Fibroblast of skin of right biceps (primary cell): ENCODE results near the gene NDUFA7.
"Not testable (repeated sequence)": the region's sequence is repeated elsewhere in the genome, so short reads cannot be mapped to it uniquely, and the experiment has no call there.

ENCODE experiments used
- DNase-seq: peaks from one replicate; pipeline ENCODE4 v3.0.0-alpha.2; 2013

The NDUFA7 gene

DNA sequence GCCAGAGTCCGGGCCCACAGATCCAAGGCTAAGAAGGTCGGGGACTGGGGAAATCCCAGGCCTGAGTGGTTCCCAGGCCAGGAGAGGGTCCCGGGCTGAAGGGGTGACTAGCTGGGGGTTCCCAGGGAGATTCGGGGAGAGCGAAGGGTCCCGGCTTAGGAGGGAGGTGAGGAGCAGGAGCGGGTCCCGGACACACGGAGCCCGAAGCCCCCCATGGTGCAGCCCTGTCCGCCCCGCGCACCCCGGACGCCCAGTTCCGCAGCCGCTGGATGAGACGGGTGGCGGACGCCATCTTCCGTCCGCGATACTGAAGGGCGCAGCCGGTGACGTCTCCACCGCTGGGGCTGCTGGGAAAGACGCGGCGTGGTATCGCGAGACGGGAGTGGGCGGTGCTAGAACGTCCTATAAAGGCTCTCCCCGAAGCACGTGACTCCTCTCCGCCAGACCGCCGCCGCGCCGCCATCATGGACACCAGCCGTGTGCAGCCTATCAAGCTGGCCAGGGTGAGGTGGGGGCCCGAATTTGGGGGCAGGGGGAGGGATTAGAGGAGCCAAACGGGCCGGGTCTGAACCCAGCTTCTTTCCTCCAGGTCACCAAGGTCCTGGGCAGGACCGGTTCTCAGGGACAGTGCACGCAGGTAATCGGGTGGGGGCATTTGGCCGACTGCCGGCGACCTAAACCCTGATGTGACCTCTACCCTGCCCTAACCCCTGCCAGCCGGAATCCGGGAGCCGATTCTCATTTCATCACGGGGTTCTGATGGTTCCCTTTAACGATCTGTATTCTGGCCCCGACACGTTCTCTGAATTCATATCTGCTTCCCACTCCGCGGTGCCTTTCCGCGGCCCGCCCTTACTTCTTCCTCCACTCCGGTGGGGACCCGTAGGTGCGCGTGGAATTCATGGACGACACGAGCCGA, at the start of gene NDUFA7, which contains the start of gene RPS28:
Gene NDUFA7 (minus strand): TSS at position 309 of the 919 bp plus-strand sequence. CDS start 17 bp downstream, at position 292.
Gene RPS28 (plus strand): TSS at position 430 of the 919 bp plus-strand sequence. CDS start 35 bp downstream, at position 465.
- DNase-seq, result peak; percentile 95

DNA sequence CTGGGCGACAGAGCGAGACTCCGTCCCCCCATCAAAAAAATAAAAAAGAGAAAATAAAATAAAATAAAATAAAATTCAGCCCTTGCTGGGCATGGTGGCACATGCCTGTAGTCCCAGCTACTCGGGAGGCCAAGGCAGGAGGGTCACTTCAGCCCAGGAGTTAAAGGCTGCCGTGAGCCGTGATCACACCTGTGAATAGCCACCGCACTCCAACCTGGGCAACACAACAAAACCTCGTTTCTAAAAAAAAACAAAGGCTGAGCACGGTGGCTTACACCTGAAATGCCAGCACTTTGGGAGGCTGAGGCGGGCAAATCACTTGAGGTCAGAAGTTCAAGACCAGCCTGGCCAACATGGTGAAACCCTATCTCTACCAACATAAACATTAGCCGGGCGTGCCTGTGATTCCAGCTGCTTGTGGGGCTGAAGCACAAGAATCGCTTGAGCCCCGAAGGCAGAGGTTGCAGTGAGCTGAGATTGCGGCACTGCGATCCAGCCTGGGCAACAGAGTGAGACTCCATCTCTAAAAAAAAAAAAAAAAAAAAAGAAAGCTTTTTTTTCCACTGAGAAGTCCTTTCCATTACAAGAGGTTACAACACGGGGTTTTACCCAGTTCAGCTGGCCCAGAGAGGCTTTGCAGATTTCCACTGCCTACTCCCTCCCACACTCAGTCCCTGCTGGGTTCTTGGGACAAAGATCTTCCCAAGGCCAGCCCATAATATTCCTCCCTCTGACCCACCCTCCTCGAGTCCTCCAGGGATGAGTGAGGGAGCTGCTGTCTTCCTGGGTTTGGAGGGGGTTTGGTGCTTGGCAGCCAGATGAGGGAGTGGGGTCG, 49.2 kb upstream of the NDUFA7 start:
- no peak for DNase-seq

DNA sequence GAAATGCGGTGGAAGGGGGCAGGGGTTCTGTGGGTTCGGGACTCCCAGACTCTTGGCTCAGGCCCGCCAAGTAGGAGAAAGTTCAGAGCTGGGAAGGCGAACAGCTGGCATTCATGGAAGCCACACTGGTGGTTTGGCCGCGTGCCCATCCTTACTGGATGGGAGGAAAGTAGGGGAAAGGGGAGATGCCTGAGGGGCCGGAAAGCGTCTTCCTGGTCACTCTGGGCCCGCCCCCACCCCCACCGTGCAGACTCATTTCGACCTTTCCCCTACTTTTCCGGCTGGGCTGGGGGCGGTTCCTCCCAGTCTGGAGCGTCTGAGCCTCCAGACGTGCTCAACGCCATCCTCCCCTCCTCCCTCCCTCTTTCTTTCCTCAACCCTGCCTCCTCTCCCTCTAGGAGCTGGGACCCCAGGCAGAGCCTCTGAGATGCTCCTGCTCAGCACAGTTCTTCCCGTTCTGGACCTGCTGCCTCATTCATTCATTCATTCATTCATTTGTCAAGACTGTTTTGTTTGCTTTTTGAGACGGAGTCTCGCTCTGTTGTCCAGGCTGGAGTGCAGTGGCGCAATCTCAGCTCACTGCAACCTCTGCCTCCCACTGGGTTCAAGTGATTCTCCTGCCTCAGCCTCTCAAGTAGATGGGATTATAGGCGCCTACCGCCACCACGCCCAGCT, 46.3 kb upstream of the NDUFA7 start:
- peak; percentile 98 for DNase-seq

DNA sequence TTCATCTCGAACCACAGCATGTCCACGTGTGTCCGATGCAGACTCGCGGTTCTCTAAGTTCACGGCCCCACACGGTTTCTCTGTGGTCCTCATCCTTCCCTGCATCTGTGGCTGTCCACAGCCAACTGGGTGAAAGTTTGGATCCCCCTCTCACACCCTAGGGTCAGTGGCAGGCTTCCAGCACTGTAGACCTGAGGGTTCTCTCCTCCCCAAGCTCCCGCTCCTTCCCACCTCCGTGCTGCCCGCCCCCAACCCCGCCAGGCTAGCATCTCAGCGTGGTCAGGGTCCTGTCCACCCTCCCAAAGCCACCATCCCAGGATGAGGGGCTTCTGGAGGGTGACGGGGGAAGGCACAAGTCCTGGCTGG, 45.8 kb upstream of the NDUFA7 start:
- no peak for DNase-seq

DNA sequence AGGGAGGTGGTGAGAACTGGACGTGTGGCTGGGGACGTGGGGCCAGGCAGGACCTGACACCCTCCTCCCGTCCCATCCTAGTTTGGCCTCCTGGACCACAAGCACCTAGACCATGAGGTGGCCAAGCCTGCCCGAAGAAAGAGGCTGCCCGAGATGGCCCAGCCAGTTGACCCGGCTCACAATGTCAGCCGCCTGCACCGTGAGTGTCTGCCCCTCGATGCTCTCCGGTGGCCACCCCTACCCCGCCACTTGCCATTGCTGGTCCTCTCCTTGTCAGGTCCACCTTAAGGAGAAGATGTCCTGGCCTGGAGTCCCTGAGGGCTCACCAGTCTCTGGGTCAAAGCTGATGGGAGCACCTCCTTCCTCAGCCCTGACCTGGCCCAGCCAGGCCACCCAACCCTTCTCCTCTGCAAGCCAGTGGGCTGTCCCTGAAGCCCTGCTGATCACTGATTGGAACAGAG, 45.0 kb upstream of the NDUFA7 start:
- DNase-seq, result no peak

DNA sequence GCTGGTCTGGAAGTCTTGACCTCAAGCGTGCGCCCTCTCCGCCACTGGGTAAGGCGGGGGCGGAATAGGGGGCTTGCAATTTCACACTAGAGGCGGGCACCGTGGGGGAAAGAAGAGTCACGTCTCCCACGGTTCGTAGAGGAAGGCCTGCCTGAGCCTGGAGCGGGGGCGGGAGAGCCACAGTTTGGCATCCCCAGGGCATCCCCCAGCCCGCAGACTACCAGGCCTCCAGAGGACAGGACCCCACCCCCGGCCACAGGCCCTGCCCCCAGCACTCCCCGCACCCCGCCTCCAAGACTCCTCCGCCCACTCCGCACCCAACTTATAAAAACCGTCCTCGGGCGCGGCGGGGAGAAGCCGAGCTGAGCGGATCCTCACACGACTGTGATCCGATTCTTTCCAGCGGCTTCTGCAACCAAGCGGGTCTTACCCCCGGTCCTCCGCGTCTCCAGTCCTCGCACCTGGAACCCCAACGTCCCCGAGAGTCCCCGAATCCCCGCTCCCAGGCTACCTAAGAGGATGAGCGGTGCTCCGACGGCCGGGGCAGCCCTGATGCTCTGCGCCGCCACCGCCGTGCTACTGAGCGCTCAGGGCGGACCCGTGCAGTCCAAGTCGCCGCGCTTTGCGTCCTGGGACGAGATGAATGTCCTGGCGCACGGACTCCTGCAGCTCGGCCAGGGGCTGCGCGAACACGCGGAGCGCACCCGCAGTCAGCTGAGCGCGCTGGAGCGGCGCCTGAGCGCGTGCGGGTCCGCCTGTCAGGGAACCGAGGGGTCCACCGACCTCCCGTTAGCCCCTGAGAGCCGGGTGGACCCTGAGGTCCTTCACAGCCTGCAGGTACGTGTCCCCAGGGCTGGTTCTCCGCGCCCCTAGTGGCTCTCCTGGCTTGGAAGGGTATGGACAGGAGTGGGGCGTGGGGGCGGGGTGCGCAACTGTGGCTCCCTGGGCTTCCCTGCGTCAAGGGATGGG, 42.9 kb upstream of the NDUFA7 start, which contains the start of gene ANGPTL4:
Gene ANGPTL4 (plus strand): TSS at position 353 of the 969 bp plus-strand sequence. CDS start 167 bp downstream, at position 520.
- DNase-seq, result peak; percentile 65

DNA sequence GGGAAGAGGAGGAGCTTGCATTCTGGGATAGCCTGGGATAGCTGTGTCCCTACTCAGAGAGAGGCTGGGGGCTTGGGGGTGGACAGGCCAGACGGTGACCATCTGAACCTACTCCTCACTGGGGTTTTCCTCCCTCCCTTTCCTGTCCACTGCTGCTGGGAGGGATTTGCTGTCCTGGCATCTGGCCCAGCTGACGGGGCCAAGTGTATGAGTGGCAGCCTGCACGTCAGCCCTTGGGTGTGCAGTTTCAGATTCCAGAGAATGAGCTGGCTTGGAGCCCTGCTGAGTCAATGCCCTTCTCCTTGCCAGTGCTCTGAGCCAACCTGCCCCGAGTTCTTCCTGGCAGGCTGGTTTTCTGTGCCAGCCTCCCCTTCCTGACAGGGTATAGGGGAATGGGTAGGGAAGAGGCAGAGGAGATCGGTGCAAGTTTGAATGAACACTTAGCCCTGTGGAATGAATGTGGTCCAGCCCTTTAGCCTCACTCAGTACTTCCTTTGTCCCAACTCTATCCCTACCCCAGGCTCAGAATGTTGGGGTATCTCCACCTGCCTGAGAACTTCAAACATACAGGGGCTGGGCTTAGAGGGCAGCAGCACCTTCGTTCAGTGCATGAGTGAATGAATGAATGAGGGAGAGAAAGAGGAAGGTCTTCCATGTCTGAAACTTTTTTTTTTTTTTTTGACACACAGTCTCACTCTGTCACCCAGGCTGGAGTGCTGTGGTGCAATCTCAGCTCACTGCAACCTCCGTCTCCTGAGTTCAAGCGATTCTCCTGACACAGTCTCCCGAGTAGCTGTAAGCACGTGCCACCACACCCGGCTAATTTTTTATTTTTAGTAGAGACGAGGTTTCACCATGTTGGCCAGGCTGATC, 41.0 kb upstream of the NDUFA7 start:
- DNase-seq, result peak; percentile 97

DNA sequence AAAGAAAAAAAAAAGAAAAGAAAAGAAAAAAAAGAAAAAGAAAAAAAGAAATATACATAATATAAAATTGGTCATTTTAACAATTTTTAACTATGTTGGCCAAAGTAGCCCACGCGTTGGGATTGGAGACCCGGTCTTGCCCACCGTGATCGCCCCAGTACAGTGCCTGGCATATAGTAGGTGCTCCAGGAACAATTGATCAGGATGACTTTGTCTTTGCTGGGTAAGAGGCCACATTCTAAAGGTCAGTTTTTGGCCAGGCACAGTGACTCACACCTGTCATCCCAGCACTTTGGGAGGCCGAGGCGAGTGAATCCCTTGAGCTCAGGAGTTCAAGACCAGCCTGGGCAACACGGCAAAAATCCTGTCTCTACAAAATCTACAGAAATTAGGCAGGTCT, 39.0 kb upstream of the NDUFA7 start:
- no peak for DNase-seq

DNA sequence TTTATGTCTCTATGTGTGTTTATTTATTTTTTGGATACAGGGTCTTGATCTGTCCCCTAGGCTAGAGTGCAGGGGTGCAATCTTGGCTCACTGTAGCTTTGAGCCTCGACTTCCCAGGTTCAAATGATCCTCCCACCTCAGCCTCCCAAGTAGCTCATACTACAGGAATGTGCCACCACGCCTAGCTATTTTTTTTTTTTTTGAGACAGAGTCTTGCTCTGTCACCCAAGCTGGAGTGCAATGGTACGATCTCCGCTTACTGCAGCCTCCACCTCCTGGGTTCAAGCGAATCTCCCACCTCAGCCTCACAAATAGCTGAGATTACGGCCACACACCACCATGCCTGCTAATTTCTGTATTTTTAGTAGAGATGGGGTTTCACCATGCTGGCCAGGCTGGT, 37.8 kb upstream of the NDUFA7 start:
- DNase-seq, result no peak

DNA sequence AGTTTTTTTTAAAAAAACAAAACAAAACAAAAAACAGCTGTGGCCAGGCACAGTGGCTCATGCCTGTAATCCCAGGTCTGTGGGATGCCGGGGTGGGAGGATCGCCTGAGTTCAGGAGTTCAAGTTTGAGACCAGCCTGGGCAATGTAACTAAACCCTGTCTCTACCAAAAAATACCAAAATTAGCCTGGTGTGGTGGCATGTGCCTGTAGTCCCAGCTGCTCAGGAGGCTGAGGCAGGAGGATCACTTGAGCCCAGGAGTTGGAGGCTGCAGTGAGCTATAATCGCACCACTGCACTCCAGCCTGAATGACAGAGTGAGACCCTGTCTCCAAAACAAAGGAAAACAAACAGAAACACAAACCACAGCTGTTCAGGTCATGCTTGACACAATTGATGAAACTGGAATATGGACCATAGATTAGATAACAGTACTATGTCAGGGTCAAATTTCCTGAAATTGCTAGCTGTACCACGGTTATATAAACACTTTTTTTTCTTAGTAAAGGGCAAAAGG, 35.9 kb upstream of the NDUFA7 start:
- no peak for DNase-seq

DNA sequence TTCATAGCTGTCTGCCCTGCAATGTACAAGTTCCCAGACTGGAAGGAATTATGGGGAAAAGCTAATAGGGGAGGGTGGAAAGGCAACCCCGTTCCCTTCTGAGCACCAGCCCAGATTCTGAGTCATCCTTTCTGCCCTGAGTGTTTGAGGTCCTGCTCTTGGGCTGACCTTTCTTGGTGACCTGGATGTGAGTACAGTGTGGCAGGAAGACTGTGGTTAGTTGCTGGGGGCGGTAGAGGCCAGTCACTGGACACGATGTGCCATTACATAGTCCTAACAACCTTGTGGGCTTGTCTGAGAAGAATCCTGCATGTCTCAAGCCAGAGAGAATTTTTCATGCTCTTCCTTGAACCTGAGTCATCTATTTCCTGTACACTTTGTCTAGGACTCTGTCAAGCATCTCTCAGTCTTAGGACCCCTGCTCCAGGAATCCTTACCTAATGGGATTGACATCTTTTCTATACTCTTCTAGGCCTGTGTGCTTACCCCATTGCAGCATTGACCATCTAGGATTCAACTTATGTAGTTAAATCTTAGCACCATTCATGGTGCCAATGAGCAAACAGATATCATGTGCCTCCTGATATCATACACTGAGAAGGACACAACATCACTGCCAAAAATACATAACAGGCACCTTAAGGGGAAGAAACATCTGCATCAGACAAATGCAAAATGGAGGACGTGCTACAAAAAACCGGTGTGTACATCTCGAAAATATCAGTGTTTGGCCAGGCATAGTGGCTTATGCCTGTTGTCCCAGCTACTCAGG, 34.6 kb upstream of the NDUFA7 start:
- DNase-seq, result peak; percentile 89

DNA sequence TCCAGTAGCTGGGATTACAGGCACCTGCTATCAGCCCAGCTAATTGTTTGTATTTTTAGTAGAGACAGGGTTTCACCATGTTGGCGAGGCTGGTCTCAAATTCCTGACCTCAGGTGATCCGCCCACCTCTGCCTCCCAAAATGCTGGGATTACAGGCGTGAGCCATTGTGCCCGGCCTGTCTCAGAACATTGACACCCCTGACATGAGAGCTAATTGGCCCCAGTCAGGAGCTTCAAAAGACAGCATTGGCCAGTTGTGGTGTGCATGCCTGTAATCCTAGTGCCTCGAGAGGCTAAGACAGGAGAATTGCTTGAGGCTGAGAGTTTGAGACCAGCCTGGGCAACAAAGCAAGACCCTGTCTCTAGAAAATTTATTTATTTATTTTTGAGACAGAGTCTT, 31.7 kb upstream of the NDUFA7 start:
- DNase-seq, result not testable (repeated sequence)

DNA sequence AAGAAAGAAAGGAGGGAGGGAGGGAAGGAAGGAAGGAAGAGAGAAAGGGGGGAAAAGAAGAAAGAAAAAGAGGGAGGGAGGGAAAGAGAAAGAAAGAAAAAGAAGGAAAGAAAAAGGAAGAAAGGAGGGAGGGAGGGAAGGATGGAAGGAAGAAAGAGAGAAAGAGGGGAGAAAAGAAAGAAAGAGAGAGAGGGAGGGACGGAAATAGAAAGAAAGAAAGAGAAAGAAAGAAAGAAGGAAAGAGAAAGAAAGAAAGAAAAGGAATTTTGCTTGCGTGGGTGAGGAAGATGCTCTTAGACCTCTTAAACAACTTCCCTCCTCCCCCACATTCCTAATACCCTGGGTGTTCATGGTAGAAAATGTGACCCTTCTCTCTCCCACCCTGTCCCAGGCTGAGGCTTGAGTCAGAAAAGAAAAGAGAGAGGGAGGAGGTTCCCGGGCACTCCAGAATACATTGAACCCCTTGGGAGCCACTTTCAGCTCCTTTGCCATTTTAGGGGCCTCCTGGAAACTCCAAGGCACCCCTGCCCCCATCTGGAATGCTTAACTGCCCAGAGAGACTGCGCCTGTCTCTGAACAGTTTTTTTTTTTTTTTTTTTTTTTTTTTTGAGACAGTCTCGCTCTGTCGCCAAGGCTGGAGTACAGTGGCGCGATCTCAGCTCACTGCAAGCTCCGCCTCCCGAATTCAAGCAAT, 31.1 kb upstream of the NDUFA7 start:
- peak; percentile 41 for DNase-seq

DNA sequence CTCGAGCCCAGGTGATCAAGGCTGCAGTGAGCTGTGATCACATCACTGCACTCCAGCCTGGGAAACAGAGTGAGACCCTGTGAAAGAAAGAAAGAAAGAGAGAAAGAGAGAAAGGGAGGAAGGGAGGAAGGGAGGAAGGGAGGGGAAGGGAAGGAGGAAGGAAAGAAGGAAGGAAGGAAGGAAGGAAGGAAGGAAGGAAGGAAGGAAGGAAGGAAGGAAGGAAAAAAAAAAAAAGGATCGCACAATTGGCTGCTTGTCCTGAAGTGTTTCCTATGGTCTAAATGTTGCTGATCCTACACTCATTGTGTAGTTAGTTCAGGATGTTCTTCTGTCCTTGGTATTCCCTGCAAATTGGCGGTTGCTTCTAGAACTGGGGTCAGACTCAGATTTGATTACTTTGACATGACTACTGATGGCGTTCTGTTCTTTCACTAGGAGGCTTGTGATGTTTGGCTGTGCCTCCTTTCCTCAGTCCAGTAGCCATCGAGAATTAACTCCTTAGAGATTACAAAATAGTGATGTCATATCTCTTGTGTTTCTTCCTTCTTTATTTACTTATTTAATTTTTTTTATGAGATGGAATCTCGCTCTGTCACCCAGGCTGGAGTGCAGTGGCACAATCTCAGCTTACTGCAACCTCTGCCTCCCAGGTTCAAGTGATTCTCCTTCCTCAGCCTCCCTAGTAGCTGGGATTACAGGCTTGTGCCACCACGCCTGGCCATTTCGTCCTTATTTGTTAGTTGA, 28.6 kb upstream of the NDUFA7 start:
- DNase-seq, result not testable (repeated sequence)

DNA sequence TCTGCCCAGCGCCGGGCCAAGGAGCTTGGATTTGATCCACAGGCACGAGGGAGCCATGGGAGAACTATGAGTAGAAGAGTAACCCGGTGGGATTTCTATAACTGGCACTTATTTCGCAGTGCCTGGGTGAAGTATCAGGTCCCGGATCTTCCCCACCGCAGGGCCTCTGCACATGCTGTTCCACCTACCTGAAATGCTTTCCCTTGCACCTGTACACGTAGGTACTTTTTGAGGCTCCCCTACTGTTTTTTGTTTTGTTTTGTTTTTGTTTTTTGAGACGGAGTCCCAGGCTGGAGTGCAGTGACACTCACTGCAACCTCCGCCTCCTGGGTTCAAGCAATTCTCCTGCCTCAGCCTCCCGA, 22.3 kb upstream of the NDUFA7 start:
- no peak for DNase-seq

DNA sequence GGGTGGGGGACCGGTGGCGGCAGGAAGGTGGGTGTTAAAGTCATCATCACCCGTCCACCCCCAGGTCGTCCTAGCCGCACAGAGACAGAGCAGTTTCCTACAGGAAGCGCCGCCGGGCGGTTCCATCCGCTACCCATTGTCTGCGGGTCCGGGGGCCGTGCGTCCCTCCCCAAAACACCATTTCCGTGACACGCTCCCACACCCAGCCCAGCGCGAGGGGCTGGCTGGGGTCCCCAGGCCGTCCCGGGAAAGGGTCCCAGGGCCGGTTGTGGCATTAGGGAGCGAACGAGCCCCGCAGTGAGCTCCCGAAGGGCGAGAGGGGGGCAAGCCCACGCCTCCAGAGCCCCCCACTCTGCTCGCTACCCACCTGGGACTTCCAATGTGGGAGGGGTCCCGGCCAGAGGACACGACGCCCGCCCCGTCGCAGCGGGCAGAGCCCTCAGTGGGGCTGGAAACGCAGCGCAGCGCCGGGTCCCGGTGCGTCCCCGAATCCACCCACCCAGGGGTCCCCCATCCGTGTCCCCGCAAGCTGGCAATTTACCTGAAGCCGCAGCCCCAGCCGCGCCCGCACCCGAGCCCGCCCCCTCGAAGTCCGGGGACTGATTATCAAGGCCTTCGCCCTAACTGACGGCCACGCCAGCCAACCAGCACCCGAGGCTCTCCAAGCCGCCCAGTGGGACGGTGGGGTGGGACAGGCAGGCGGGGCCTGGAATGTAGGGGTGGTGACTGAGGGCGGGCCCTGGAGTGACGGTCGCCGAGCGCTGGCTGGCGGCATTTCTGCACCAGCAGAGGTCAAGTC, 21.7 kb upstream of the NDUFA7 start, which contains the start of gene KANK3:
Gene KANK3 (minus strand): TSS at position 579 of the 799 bp plus-strand sequence. CDS start 5,434 bp downstream, outside the sequence.
- peak; percentile 94 for DNase-seq

DNA sequence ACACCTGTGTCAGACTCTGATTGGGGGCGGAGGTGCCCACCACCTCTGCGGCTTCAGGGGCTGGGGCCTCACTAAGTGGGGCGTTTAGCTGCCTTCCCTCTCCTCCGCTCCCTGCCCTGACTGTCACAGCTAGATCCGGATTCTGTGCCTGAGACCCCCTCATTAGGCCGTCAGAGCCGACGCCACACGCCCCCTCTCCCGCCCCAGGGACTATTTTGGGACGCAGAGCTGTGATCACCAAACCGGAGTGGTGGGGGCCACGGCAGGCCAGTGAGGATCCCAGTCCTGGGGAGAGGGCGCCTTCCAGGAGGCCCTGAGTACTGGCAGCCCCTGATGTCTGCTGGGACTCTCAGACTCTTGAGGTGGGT, 21.1 kb upstream of the NDUFA7 start:
- no peak for DNase-seq
